Astrocyte (in vitro differentiated cells and primary cell): Measurements from ENCODE around the gene TUBG2. TPM values are rescaled to one million over a fixed set of nuclear protein-coding genes. Genes with fewer than 3 reads are reported as not detected.
A peak's percentile ranks its signal among the peaks of the same experiment; 100 is the strongest.

Experiments used
- DNase-seq: peaks from one replicate; pipeline ENCODE4 v3.0.0-alpha.2; 2010; ENCODE audit warnings: low read depth
- FAIRE-seq: peaks from 2 replicates; lab custom pipeline; 2011; peaks lifted over from hg19 to GRCh38; lab: Jason Lieb, UNC
- H2AFZ ChIP-seq: 2 replicates; pipeline ENCODE4 v1.6.0; 2012; ENCODE audit warnings: low read depth, low read length, inconsistent platforms
- H3K27ac ChIP-seq: 2 replicates; pipeline ENCODE4 v1.5.1; 2011; ENCODE audit warnings: low read depth, low read length, inconsistent platforms
- H3K27me3 ChIP-seq: 2 replicates; pipeline ENCODE4 v1.6.0; 2011; ENCODE audit warnings: low read length, inconsistent platforms; ENCODE audit not compliant: insufficient read depth
- H3K36me3 ChIP-seq: 2 replicates; pipeline ENCODE4 v1.5.1; 2011; ENCODE audit warnings: low read length, inconsistent platforms; ENCODE audit not compliant: insufficient read depth
- H3K4me1 ChIP-seq: 2 replicates; pipeline ENCODE4 v1.5.1; 2011; ENCODE audit warnings: low read length, inconsistent platforms; ENCODE audit not compliant: insufficient read depth
- H3K4me2 ChIP-seq: 2 replicates; pipeline ENCODE4 v1.6.0; 2012; ENCODE audit warnings: low read length, inconsistent platforms
- H3K4me3 ChIP-seq: 2 replicates; pipeline ENCODE4 v1.5.1; 2011; ENCODE audit warnings: low read depth, mild to moderate bottlenecking, low read length, inconsistent platforms; ENCODE audit not compliant: insufficient read depth
- H3K79me2 ChIP-seq: 2 replicates; pipeline ENCODE4 v1.6.0; 2012; ENCODE audit warnings: mild to moderate bottlenecking, low read length, inconsistent platforms; ENCODE audit not compliant: insufficient read depth
- H3K9ac ChIP-seq: 2 replicates; pipeline ENCODE4 v1.6.0; 2012; ENCODE audit warnings: mild to moderate bottlenecking, low read length, inconsistent platforms
- H3K9me3 ChIP-seq: 2 replicates; pipeline ENCODE4 v1.5.1; 2012; ENCODE audit warnings: low read depth, mild to moderate bottlenecking, low read length, inconsistent platforms; ENCODE audit not compliant: insufficient read depth
- H4K20me1 ChIP-seq: 2 replicates; pipeline ENCODE4 v1.6.0; 2012; ENCODE audit warnings: low read length, inconsistent platforms; ENCODE audit not compliant: insufficient read depth
- H3K27ac Mint-ChIP-seq: one replicate; pipeline ENCODE4 v1.8.0; 2021; ENCODE audit warnings: mild to moderate bottlenecking, mixed read lengths; ENCODE audit not compliant: unreplicated experiment
- H3K27me3 Mint-ChIP-seq: one replicate; pipeline ENCODE4 v1.8.0; 2021; ENCODE audit warnings: low read depth, mixed read lengths; ENCODE audit not compliant: unreplicated experiment
- H3K36me3 Mint-ChIP-seq: one replicate; pipeline ENCODE4 v1.8.0; 2021; ENCODE audit warnings: low read depth, mixed read lengths; ENCODE audit not compliant: unreplicated experiment
- H3K4me1 Mint-ChIP-seq: one replicate; pipeline ENCODE4 v1.8.0; 2021; ENCODE audit warnings: low read depth, mixed read lengths; ENCODE audit not compliant: unreplicated experiment
- H3K4me3 Mint-ChIP-seq: one replicate; pipeline ENCODE4 v1.8.0; 2021; ENCODE audit warnings: mild to moderate bottlenecking, moderate library complexity, mixed read lengths; ENCODE audit not compliant: unreplicated experiment
- H3K9me3 Mint-ChIP-seq: one replicate; pipeline ENCODE4 v1.8.0; 2021; ENCODE audit warnings: mild to moderate bottlenecking, mixed read lengths; ENCODE audit not compliant: unreplicated experiment
- EZH2 ChIP-seq: IDR thresholded peaks from 2 replicates; pipeline ENCODE4 v1.6.1; 2012; ENCODE audit warnings: mild to moderate bottlenecking, low read length, inconsistent platforms; ENCODE audit not compliant: insufficient read depth
- total RNA-seq: library from RNA; stranded (reverse); gene quantifications from 2 replicates; pipeline ENCODE4 v1.2.1, GENCODE V29; 2021
- TF ChIP-seq, protein P1 (sequence below): IDR thresholded peaks from 2 replicates; pipeline ENCODE4 v1.5.1; 2011; ENCODE audit warnings: low read depth, mild to moderate bottlenecking, inconsistent platforms, low read length, moderate library complexity; ENCODE audit not compliant: insufficient read depth

The TUBG2 gene
- total RNA-seq, 1 donor from 2014 or later = 14.4 TPM

DNA sequence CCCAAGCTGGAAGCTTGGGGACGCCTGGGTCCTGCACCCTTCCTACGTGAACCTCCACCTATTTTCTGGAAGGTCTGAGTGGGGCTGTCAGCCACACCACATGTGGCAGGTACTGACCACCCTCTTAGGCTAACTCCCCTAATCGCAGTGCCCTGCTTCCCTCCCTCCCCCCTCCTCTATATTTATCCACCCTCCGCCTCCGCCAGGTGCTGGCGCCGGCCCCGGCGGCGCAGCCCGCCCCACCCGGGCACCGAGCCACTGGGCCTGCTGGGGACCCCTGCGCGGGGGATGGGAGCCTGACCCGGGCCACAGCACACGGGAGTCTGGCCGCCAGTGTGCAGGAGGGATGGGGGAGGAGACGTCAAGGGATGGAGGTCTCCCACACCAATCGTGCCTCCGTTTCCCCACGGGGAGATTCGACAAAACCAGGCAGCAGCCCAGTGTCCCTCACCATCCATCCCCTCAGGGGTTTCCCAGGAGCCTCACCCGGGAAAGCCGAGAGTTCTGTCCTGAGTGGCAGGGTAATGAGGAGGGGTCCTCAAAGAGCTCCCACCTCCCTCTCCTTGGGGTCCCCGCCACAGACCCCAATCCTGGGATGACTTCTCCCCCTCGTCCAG lies 16.4 kb downstream of the TUBG2 start:
- no peak overlapping the region for H3K27ac Mint-ChIP-seq
- no peaks in the 10 kb centered on the region for H3K9me3 Mint-ChIP-seq
- H3K9ac ChIP-seq = peak overlapping the region; percentile 86
- H3K36me3 Mint-ChIP-seq = peaks cover 8% of the 10 kb centered on the region
- peak overlapping the region; percentile 88 for H3K4me3 Mint-ChIP-seq
- peaks cover 53% of the 10 kb centered on the region for H4K20me1 ChIP-seq
- H3K4me3 ChIP-seq = peak overlapping the region; percentile 91
- peaks cover 52% of the 10 kb centered on the region for H3K4me1 ChIP-seq
- peak overlapping the region; percentile 90 for H3K4me2 ChIP-seq
- peaks cover 6% of the 10 kb centered on the region for H3K27me3 Mint-ChIP-seq
- H3K4me1 Mint-ChIP-seq = peaks cover 11% of the 10 kb centered on the region
- peaks cover 23% of the 10 kb centered on the region for H3K79me2 ChIP-seq
- no peak overlapping the region for H3K27ac ChIP-seq
- TF ChIP-seq, protein P1, sequence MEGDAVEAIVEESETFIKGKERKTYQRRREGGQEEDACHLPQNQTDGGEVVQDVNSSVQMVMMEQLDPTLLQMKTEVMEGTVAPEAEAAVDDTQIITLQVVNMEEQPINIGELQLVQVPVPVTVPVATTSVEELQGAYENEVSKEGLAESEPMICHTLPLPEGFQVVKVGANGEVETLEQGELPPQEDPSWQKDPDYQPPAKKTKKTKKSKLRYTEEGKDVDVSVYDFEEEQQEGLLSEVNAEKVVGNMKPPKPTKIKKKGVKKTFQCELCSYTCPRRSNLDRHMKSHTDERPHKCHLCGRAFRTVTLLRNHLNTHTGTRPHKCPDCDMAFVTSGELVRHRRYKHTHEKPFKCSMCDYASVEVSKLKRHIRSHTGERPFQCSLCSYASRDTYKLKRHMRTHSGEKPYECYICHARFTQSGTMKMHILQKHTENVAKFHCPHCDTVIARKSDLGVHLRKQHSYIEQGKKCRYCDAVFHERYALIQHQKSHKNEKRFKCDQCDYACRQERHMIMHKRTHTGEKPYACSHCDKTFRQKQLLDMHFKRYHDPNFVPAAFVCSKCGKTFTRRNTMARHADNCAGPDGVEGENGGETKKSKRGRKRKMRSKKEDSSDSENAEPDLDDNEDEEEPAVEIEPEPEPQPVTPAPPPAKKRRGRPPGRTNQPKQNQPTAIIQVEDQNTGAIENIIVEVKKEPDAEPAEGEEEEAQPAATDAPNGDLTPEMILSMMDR = no peak
- TF ChIP-seq EZH2 = no peak
- no peak overlapping the region for H2AFZ ChIP-seq
- FAIRE-seq (no peak), DNase-seq (no peak)
- H3K27me3 ChIP-seq = no peaks in the 10 kb centered on the region
- no peaks in the 10 kb centered on the region for H3K36me3 ChIP-seq
- no peaks in the 10 kb centered on the region for H3K9me3 ChIP-seq

- Histone ChIP-seq H3K9ac (peak overlapping the region; percentile 86), H3K27me3 (no peaks in the 10 kb centered on the region), H3K4me1 (peaks cover 55% of the 10 kb centered on the region), H3K4me3 (peak overlapping the region; percentile 91), H3K79me2 (peaks cover 23% of the 10 kb centered on the region), H3K4me2 (peak overlapping the region; percentile 90), H4K20me1 (peaks cover 49% of the 10 kb centered on the region), H2AFZ (peak overlapping the region; percentile 83), H3K27ac (peak overlapping the region; percentile 51), H3K9me3 (no peaks in the 10 kb centered on the region), H3K36me3 (no peaks in the 10 kb centered on the region)
- Mint-ChIP-seq H3K27me3 (peaks cover 6% of the 10 kb centered on the region), H3K4me3 (peak overlapping the region; percentile 88), H3K4me1 (peaks cover 11% of the 10 kb centered on the region), H3K27ac (peak overlapping the region; percentile 62), H3K9me3 (no peaks in the 10 kb centered on the region), H3K36me3 (peaks cover 8% of the 10 kb centered on the region)
- TF ChIP-seq, protein P1 = no peak
- no peak for TF ChIP-seq EZH2
- no peak for FAIRE-seq
- peak; percentile 45 for DNase-seq
Observed at GRCh38 chr17:42675965-42676423, 16.9 kb downstream of the TUBG2 start.
